Panc1 (cell line): ENCODE results near the gene FUT8. TPM values are rescaled to one million over a fixed set of nuclear protein-coding genes. Genes with fewer than 3 reads are reported as not detected.

Source experiments
- ATAC-seq: fragments of 200-7000 bp; cut with Tn5 transposase; 2 replicates; pipeline ENCODE4 v1.9.1; 2020; ENCODE audit warnings: mild to moderate bottlenecking, moderate library complexity
- BruUV-seq: library from RNA; stranded (reverse); fragments of 400-500 nt; replicated peaks from 2 replicates; lab custom pipeline; 2021; lab: Mats Ljungman, UMichigan
- CTCF ChIA-PET: fragments of 300-600 bp; sonication (Branson Sonifier 250); formaldehyde crosslinking; loops from one replicate; lab custom pipeline; 2022; ENCODE audit warnings: antibody characterized with exemption; lab: Charles Lee
- POLR2A ChIA-PET: fragments of 300-600 bp; sonication (Branson Sonifier 250); formaldehyde crosslinking; loops from one replicate; lab custom pipeline; 2022; ENCODE audit warnings: antibody characterized with exemption; lab: Charles Lee
- DNase-seq: peaks from one replicate; pipeline ENCODE4 v3.0.0-alpha.2; 2010; ENCODE audit warnings: low read depth, low spot score
- H3K27ac ChIP-seq: 2 replicates; pipeline ENCODE4 v1.5.1; 2011; ENCODE audit warnings: mild to moderate bottlenecking, low read length, inconsistent platforms
- H3K27me3 ChIP-seq: fragments of 200-500 bp; sonication (Bioruptor generic); 2 replicates; pipeline ENCODE4 v1.6.0; 2014; ENCODE audit warnings: low read length, inconsistent platforms; ENCODE audit not compliant: control insufficient read depth, insufficient read depth
- H3K36me3 ChIP-seq: fragments of 200-500 bp; sonication (Bioruptor generic); 2 replicates; pipeline ENCODE4 v1.5.1; 2014; ENCODE audit warnings: inconsistent platforms, mild to moderate bottlenecking, low read length, moderate library complexity; ENCODE audit not compliant: control insufficient read depth, insufficient read depth
- H3K4me1 ChIP-seq: 2 replicates; pipeline ENCODE4 v1.5.1; 2011; ENCODE audit warnings: inconsistent platforms, mild to moderate bottlenecking, low read length, moderate library complexity; ENCODE audit not compliant: control insufficient read depth, insufficient read depth
- H3K4me3 ChIP-seq, 2 experiments: 2 replicates each; pipeline ENCODE4 v1.5.1; 2011 to 2012; ENCODE audit warnings: low read depth in 2 of 2, low read length in 2 of 2, mild to moderate bottlenecking in 2 of 2, inconsistent platforms in 1 of 2, moderate library complexity in 1 of 2
- H3K9me3 ChIP-seq: fragments of 200-500 bp; sonication (Bioruptor generic); 2 replicates; pipeline ENCODE4 v1.5.1; 2014; ENCODE audit warnings: low read depth, mild to moderate bottlenecking, inconsistent platforms, low read length, moderate library complexity; ENCODE audit not compliant: control insufficient read depth, insufficient read depth
- POLR2AphosphoS5 ChIP-seq: IDR thresholded peaks from 2 replicates; pipeline ENCODE4 v1.6.1; 2012; ENCODE audit warnings: mild to moderate bottlenecking, low read depth, low read length, moderate library complexity
- REST ChIP-seq, 2 experiments: IDR thresholded peaks; 2 replicates each; pipeline ENCODE4 v1.6.1; 2011 to 2012; ENCODE audit warnings: low read depth in 2 of 2, control low read depth in 1 of 2, low read length in 1 of 2, mild to moderate bottlenecking in 1 of 2, moderate library complexity in 1 of 2; ENCODE audit not compliant: insufficient read depth in 1 of 2
- SIN3A ChIP-seq: IDR thresholded peaks from 2 replicates; pipeline ENCODE4 v1.6.1; 2012; ENCODE audit warnings: low read depth, mild to moderate bottlenecking, low read length, moderate library complexity, borderline replicate concordance; ENCODE audit not compliant: insufficient read depth
- TCF7L2 ChIP-seq: IDR thresholded peaks from 2 replicates; pipeline ENCODE4 v1.6.1; 2011; ENCODE audit warnings: mild to moderate bottlenecking, low read depth, low read length, inconsistent platforms
- in situ Hi-C: cut with HindIII; loops from 2 replicates; pipeline ENCODE4 v1.10.0; 2016; ENCODE audit warnings: low sequenced_read_pairs, low pct_unique_long_range_greater_than_20kb
- intact Hi-C: fragments of 100-400 bp; cut with micrococcal nuclease; formaldehyde crosslinking; loops from one replicate; pipeline ENCODE4 v1.10.0; 2022; ENCODE audit not compliant: unreplicated experiment
- total RNA-seq: library from RNA; stranded (reverse); gene quantifications from one replicate; pipeline ENCODE4 v1.2.1, GENCODE V29; 2021; ENCODE audit not compliant: unreplicated experiment
- TF ChIP-seq, protein P1 (sequence below): fragments of 450-650 bp; IDR thresholded peaks from 2 replicates; pipeline ENCODE4 v1.5.1; 2017; ENCODE audit warnings: mild to moderate bottlenecking

The FUT8 gene
- total RNA-seq, 1 experiment from 2014 or later = 31.4 TPM

GRCh38 chr14:65533736-65534404 is 121.3 kb downstream of the FUT8 start:
- no peaks in the 10 kb centered on the region for H3K27me3 ChIP-seq
- no TSS peak for BruUV-seq
- in situ Hi-C loops = no loop called here

DNA sequence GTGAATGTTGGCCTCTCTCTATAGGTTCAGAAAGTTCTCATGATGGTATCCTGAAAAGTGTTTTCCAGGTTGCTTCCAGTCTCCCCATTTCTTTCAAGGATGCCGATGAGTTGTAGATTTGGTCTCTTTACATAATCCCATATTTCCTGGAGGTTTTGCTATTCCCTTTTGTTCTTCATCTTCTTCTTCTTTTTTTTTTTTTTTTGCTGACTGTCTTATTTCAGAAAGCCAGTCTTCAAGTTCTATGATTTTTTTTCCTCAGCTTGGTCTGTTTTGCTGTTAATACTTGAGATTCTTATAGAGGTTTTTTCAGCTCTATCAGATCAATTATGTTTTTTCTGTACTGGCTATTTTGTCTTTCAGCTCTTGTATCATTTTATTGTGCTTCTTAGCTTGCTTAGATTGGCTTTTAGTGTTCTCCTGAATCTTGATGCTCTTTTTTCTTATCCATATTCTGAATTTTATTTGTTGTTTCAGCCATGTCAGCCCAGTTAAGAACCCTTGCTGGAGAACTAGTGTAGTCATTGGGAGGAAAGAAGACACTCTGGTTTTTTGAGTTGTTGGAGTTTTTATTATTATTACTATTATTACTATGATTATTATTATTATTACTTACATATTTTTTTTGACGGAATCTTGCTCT is 124.4 kb downstream of the FUT8 start:
- DNase-seq (no peak), ATAC-seq (no peak)
- H3K9me3 ChIP-seq = no peaks in the 10 kb centered on the region
- no peaks in the 10 kb centered on the region for H3K36me3 ChIP-seq
- no peak overlapping the region for H3K27ac ChIP-seq
- no peaks in the 10 kb centered on the region for H3K27me3 ChIP-seq
- intact Hi-C loops (no loop called here), in situ Hi-C loops (no loop called here)
- ChIA-PET CTCF (no interaction called here), POLR2A (no interaction called here)
- TF ChIP-seq TCF7L2 (no peak), POLR2AphosphoS5 (no peak), REST (IDR thresholded peaks at IDR 0.05; ENCODE audit: insufficient read depth in 1 of 2, low read depth in 2 of 2, low read length in 1 of 2) (no peak), SIN3A (no peak)
- TF ChIP-seq, protein P1, sequence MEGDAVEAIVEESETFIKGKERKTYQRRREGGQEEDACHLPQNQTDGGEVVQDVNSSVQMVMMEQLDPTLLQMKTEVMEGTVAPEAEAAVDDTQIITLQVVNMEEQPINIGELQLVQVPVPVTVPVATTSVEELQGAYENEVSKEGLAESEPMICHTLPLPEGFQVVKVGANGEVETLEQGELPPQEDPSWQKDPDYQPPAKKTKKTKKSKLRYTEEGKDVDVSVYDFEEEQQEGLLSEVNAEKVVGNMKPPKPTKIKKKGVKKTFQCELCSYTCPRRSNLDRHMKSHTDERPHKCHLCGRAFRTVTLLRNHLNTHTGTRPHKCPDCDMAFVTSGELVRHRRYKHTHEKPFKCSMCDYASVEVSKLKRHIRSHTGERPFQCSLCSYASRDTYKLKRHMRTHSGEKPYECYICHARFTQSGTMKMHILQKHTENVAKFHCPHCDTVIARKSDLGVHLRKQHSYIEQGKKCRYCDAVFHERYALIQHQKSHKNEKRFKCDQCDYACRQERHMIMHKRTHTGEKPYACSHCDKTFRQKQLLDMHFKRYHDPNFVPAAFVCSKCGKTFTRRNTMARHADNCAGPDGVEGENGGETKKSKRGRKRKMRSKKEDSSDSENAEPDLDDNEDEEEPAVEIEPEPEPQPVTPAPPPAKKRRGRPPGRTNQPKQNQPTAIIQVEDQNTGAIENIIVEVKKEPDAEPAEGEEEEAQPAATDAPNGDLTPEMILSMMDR = no peak
- no peak overlapping the region for H3K4me3 ChIP-seq
- H3K4me1 ChIP-seq = no peaks in the 10 kb centered on the region
- BruUV-seq = no TSS peak

More at GRCh38 chr14:65533736-65534404, 121.3 kb downstream of the FUT8 start:
- DNase-seq = no peak
- ATAC-seq = no peak
- TF ChIP-seq SIN3A = no peak
- TF ChIP-seq POLR2AphosphoS5 = no peak
- no peak for TF ChIP-seq REST (IDR thresholded peaks at IDR 0.05; ENCODE audit: insufficient read depth in 1 of 2, low read depth in 2 of 2, low read length in 1 of 2)
- no peak for TF ChIP-seq TCF7L2
- TF ChIP-seq, protein P1 = no peak
- no peaks in the 10 kb centered on the region for H3K9me3 ChIP-seq
- no peak overlapping the region for H3K4me3 ChIP-seq
- H3K36me3 ChIP-seq = no peaks in the 10 kb centered on the region
- ChIA-PET CTCF (no interaction called here), POLR2A (no interaction called here)
- intact Hi-C loops = no loop called here
- H3K4me1 ChIP-seq = no peaks in the 10 kb centered on the region
- H3K27ac ChIP-seq = no peak overlapping the region
